K562 (cell line): Measurements from ENCODE around the gene CTCF. TPM values are rescaled to one million over a fixed set of nuclear protein-coding genes. Genes with fewer than 3 reads are reported as not detected.

Source experiments
- ATAC-seq: fragments of 200-7000 bp; cut with Tn5 transposase; 3 replicates; pipeline ENCODE4 v1.9.1; 2020; ENCODE audit warnings: moderate library complexity
- BruUV-seq: library from RNA; stranded (reverse); fragments of 400-500 nt; replicated peaks from 2 replicates; lab custom pipeline; 2021; lab: Mats Ljungman, UMichigan
- CTCF ChIA-PET: fragments of 300-600 bp; formaldehyde crosslinking; extraction: SDS; loops from one replicate; lab custom pipeline; 2021; ENCODE audit warnings: low intra/inter-chr PET ratio; lab: Yijun Ruan, JAX
- POLR2A ChIA-PET: fragments of 300-600, 350-650 bp; sonication (Branson Sonifier 250); formaldehyde crosslinking; extraction: SDS; loops from one replicate; lab custom pipeline; 2021; ENCODE audit warnings: antibody characterized with exemption, inconsistent platforms; lab: Yijun Ruan, JAX
- DNase-seq, 4 experiments: peaks; one replicate each; pipeline versions ENCODE4 v3.0.0 to v3.0.0-alpha.2; 2011 to 2018; ENCODE audit warnings: low spot score in 3 of 4, mixed read lengths in 3 of 4; ENCODE audit errors: extremely low read depth in 1 of 4
- FAIRE-seq: peaks from 2 replicates; lab custom pipeline; 2011; peaks lifted over from hg19 to GRCh38; lab: Jason Lieb, UNC
- H2AFZ ChIP-seq: 2 replicates; pipeline ENCODE4 v1.6.0; 2011; ENCODE audit warnings: low read depth, low read length, control low read depth, inconsistent platforms
- H3K27ac ChIP-seq: fragments of 200-600 bp; 3 replicates; pipeline ENCODE4 v1.8.0; 2011; ENCODE audit warnings: low read depth, mild to moderate bottlenecking, control low read depth, inconsistent platforms, low read length, moderate library complexity, mixed read lengths; ENCODE audit errors: extremely low read depth
- H3K27me3 ChIP-seq, 2 experiments: fragments of 300-600 bp in 1 of 2; 2 replicates in 1 of 2; 3 replicates in 1 of 2; pipeline versions ENCODE4 v1.6.0 to v1.8.0; 2011; ENCODE audit warnings: inconsistent platforms in 2 of 2, low read length in 2 of 2, mild to moderate bottlenecking in 1 of 2, mixed read lengths in 1 of 2, moderate library complexity in 1 of 2; ENCODE audit not compliant: control insufficient read depth in 2 of 2, insufficient read depth in 2 of 2
- H3K36me3 ChIP-seq: fragments of 300-600 bp; 3 replicates; pipeline ENCODE4 v1.8.0; 2011; ENCODE audit warnings: mild to moderate bottlenecking, low read length, inconsistent platforms; ENCODE audit not compliant: control insufficient read depth, insufficient read depth
- H3K4me1 ChIP-seq, 2 experiments: fragments of 200-600 bp in 1 of 2; replicated peaks in 1 of 2; 2 replicates in 1 of 2; 3 replicates in 1 of 2; pipeline versions ENCODE4 v1.5.1 to v1.8.0; 2011; ENCODE audit warnings: inconsistent platforms in 2 of 2, low read length in 2 of 2, mild to moderate bottlenecking in 1 of 2, mixed read lengths in 1 of 2, moderate library complexity in 1 of 2; ENCODE audit not compliant: control insufficient read depth in 2 of 2, insufficient read depth in 2 of 2
- H3K4me2 ChIP-seq: 2 replicates; pipeline ENCODE4 v1.6.1; 2011; ENCODE audit warnings: low read length, control low read depth, inconsistent platforms, mixed read lengths; ENCODE audit not compliant: insufficient read depth
- H3K4me3 ChIP-seq: fragments of 200-600 bp; sonication (generic), shearing (Covaris generic); 2 replicates; pipeline ENCODE4 v1.5.1; 2016; ENCODE audit warnings: control low read depth, inconsistent platforms
- H3K79me2 ChIP-seq: fragments of 200-600 bp; 3 replicates; pipeline ENCODE4 v1.8.0; 2011; ENCODE audit warnings: low read length, inconsistent platforms; ENCODE audit not compliant: control insufficient read depth, insufficient read depth
- H3K9ac ChIP-seq, 2 experiments: 2 replicates each; pipeline versions ENCODE4 v1.6.0 to v1.6.1; 2011; ENCODE audit warnings: low read depth in 2 of 2, low read length in 2 of 2, control low read depth in 1 of 2, inconsistent platforms in 1 of 2, mild to moderate bottlenecking in 1 of 2, mixed read lengths in 1 of 2; ENCODE audit not compliant: insufficient read depth in 1 of 2
- H3K9me1 ChIP-seq: one replicate; pipeline ENCODE4 v1.6.0; 2011; ENCODE audit warnings: inconsistent platforms, mild to moderate bottlenecking, low read length, moderate library complexity; ENCODE audit not compliant: control insufficient read depth, insufficient read depth
- H3K9me3 ChIP-seq: replicated peaks from 2 replicates; pipeline ENCODE4 v1.5.1; 2011; ENCODE audit warnings: low read depth, low read length, inconsistent platforms; ENCODE audit not compliant: control insufficient read depth, insufficient read depth
- H4K20me1 ChIP-seq: replicated peaks from 2 replicates; pipeline ENCODE4 v1.6.1; 2011; ENCODE audit warnings: low read length, inconsistent platforms, mixed read lengths; ENCODE audit not compliant: control insufficient read depth, insufficient read depth
- BCL6 ChIP-seq: fragments of 250-450 bp; sonication (Bioruptor Pico); IDR thresholded peaks from 2 replicates; pipeline ENCODE4 v1.4.0; 2020
- NR1H2 ChIP-seq: sonication (generic); formaldehyde crosslinking; IDR thresholded peaks from 2 replicates; pipeline ENCODE4 v1.4.0; 2020; ENCODE audit warnings: mild to moderate bottlenecking, missing genetic modification reagents
- NR2C1 ChIP-seq, 2 experiments: fragments of 450-650 bp; IDR thresholded peaks; 2 replicates each; pipeline ENCODE4 v1.6.1; 2017; ENCODE audit warnings: mild to moderate bottlenecking in 2 of 2, antibody characterized with exemption in 1 of 2, inconsistent platforms in 1 of 2, missing compliant biosample characterization in 1 of 2, missing genetic modification characterization in 1 of 2
- PTTG1 ChIP-seq: fragments of 450-650 bp; IDR thresholded peaks from 2 replicates; pipeline ENCODE4 v1.6.1; 2016; ENCODE audit warnings: low read depth, mild to moderate bottlenecking, missing genetic modification characterization, missing compliant biosample characterization
- SMAD3 ChIP-seq: fragments of 450-650 bp; formaldehyde crosslinking; conservative IDR thresholded peaks from 2 replicates; pipeline ENCODE4 v1.4.0; 2020; ENCODE audit warnings: mild to moderate bottlenecking
- STAT5B ChIP-seq: fragments of 250-450 bp; sonication (Bioruptor Pico); IDR thresholded peaks from 2 replicates; pipeline ENCODE4 v1.8.0; 2021; ENCODE audit warnings: mild to moderate bottlenecking, inconsistent platforms
- TCF7 ChIP-seq: sonication (generic); IDR thresholded peaks from 2 replicates; pipeline ENCODE4 v1.6.1; 2016; ENCODE audit warnings: antibody characterized with exemption, borderline replicate concordance
- ZBTB1 ChIP-seq: sonication (generic); formaldehyde crosslinking; IDR thresholded peaks from 2 replicates; pipeline ENCODE4 v1.8.1; 2023; ENCODE audit warnings: missing genetic modification reagents, low read depth, mild to moderate bottlenecking, borderline replicate concordance
- ZNF707 ChIP-seq: fragments of 250-450 bp; sonication (Bioruptor Pico); conservative IDR thresholded peaks from 2 replicates; pipeline ENCODE4 v1.8.0; 2022; ENCODE audit warnings: inconsistent platforms, mild to moderate bottlenecking, moderate library complexity
- WGBS: fragments of 100-300 bp; shearing (Covaris generic); methylation state at CpG from one replicate; pipeline ENCODE4 v1.1.6; 2016; ENCODE audit warnings: low coverage, mixed read lengths; ENCODE audit not compliant: insufficient coverage; ENCODE audit errors: missing lambda C conversion rate; 5-methylcytosine and 5-hydroxymethylcytosine counted together
- in situ Hi-C: fragments of 300-500 bp; cut with MboI; formaldehyde crosslinking; loops from 4 replicates; pipeline ENCODE4 v1.15.0; 2018; ENCODE audit warnings: inconsistent platforms, mixed read lengths
- intact Hi-C: fragments of 100-400 bp; cut with micrococcal nuclease; formaldehyde crosslinking; loops from 2 replicates; pipeline ENCODE4 v1.14.2; 2022
- polyA plus RNA-seq, 8 experiments: library from polyadenylated mRNA; depleted of rRNA in 4 of 8; stranded (reverse) in 5 of 8; unstranded in 3 of 8; fragments of >200 nt; fragmentation: Nextera tagmentation in 2 of 8; fragmentation: Illumina TruSeq in 1 of 8; extraction: Ambion mirVana in 2 of 8; extraction: Trizol in 1 of 8; gene quantifications; 2 replicates each; pipeline versions ENCODE4 v1.2.1 to v1.2.3, GENCODE V29; 2011 to 2014; ENCODE audit warnings: inconsistent platforms in 1 of 8, missing spikeins in 1 of 8
- total RNA-seq, 7 experiments: library from RNA; depleted of rRNA in 6 of 7; stranded (reverse); fragments of >200 nt in 6 of 7; fragmentation: Illumina TruSeq in 2 of 7; extraction: Trizol in 2 of 7; gene quantifications; 2 replicates each; pipeline versions ENCODE4 v1.2.1 to v1.2.3, GENCODE V29; 2011 to 2021; ENCODE audit warnings: low replicate concordance in 1 of 7
- TF ChIP-seq, protein P1 (sequence below): IDR thresholded peaks from 2 replicates; pipeline ENCODE4 v1.6.1; 2011; ENCODE audit not compliant: insufficient read length; ENCODE audit errors: extremely low read depth
- TF ChIP-seq, protein P2 (sequence below): sonication (generic); formaldehyde crosslinking; IDR thresholded peaks from 2 replicates; pipeline ENCODE4 v1.8.0; 2022; ENCODE audit warnings: mild to moderate bottlenecking, missing genetic modification reagents
- TF ChIP-seq, protein P3 (sequence below): sonication (generic); IDR thresholded peaks from 2 replicates; pipeline ENCODE4 v1.6.1; 2016
- TF ChIP-seq, protein P4 (sequence below): fragments of 450-650 bp; IDR thresholded peaks from 2 replicates; pipeline ENCODE4 v1.6.1; 2017; ENCODE audit warnings: antibody characterized with exemption, mild to moderate bottlenecking

The CTCF gene
- total and polyA plus RNA-seq, 9 of the 15 experiments (the other 6 are each of a cell fraction or from before 2014, with no cell fraction given), result 7.8 to 49.2 (median 33.9) TPM

DNA sequence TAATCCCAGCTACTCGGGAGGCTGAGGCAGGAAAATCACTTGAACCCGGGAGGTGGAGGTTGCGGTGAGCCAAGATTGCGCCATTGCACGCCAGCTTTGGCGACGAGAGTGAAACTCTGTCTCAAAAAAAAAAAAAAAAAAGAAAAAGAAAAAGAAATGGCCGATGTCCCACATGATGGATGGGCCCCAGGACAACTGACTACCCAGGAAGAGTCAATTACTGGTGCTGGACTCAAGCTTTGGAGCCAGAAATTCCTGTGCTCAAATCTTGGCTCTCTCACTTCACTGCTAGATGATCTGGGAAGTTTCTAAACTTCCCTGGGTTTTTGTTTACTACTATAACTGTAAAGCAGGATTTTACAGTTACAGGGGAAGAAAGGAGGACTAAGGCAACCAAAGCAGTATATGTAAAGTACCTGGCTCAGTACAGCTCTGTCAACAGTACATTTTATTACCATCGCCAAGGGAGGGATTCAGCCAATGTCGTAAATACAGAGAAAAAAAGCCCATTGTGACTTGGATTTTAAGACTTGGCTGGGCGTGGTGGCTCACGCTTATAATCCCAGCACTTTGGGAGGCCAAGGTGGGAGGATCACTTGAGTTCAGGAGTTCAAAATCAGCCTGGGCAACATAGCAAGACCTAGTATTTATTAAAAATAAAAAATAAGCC, 116.2 kb downstream of the CTCF start:
- BruUV-seq, result no TSS peak
- POLR2A ChIA-PET, result interaction anchor here (0.6 kb wide), 2 partner anchors 10 to 981 kb away, joined by 4 read pairs; no protein-coding TSS in a partner anchor

More for the DNA sequence above, 116.2 kb downstream of the CTCF start:
- FAIRE-seq, result no peak
- no peak overlapping the region for H3K4me2 ChIP-seq
- no peak for ATAC-seq
- CTCF ChIA-PET, result no interaction called here
- H3K4me1 ChIP-seq, result peaks cover 0 to 5% of the 10 kb centered on the region in 2 experiments; a peak in 3 of 5 replicates
- intact Hi-C loops (no loop called here), in situ Hi-C loops (loop anchor here (10.0 kb wide), 1 partner anchor 366 kb away; no protein-coding TSS in a partner anchor)
- peaks cover 2% of the 10 kb centered on the region for H3K9me1 ChIP-seq
- peaks cover 14% of the 10 kb centered on the region; the same call in 2 of the 3 replicates for H3K36me3 ChIP-seq
- H3K27me3 ChIP-seq, result no peaks in the 10 kb centered on the region
- no peak overlapping the region for H3K9ac ChIP-seq
- H3K4me3 ChIP-seq, result no peak overlapping the region
- TF ChIP-seq PTTG1, result no peak
- TF ChIP-seq, protein P1, sequence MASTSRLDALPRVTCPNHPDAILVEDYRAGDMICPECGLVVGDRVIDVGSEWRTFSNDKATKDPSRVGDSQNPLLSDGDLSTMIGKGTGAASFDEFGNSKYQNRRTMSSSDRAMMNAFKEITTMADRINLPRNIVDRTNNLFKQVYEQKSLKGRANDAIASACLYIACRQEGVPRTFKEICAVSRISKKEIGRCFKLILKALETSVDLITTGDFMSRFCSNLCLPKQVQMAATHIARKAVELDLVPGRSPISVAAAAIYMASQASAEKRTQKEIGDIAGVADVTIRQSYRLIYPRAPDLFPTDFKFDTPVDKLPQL, result no peak
- TF ChIP-seq, protein P2, sequence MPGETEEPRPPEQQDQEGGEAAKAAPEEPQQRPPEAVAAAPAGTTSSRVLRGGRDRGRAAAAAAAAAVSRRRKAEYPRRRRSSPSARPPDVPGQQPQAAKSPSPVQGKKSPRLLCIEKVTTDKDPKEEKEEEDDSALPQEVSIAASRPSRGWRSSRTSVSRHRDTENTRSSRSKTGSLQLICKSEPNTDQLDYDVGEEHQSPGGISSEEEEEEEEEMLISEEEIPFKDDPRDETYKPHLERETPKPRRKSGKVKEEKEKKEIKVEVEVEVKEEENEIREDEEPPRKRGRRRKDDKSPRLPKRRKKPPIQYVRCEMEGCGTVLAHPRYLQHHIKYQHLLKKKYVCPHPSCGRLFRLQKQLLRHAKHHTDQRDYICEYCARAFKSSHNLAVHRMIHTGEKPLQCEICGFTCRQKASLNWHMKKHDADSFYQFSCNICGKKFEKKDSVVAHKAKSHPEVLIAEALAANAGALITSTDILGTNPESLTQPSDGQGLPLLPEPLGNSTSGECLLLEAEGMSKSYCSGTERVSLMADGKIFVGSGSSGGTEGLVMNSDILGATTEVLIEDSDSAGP (CRISPR knock-in tag), result no peak
- TF ChIP-seq SMAD3 (CRISPR knock-in tag), result no peak
- TF ChIP-seq TCF7, result no peak
- TF ChIP-seq ZNF707 (CRISPR knock-in tag), result no peak
- TF ChIP-seq, protein P3, sequence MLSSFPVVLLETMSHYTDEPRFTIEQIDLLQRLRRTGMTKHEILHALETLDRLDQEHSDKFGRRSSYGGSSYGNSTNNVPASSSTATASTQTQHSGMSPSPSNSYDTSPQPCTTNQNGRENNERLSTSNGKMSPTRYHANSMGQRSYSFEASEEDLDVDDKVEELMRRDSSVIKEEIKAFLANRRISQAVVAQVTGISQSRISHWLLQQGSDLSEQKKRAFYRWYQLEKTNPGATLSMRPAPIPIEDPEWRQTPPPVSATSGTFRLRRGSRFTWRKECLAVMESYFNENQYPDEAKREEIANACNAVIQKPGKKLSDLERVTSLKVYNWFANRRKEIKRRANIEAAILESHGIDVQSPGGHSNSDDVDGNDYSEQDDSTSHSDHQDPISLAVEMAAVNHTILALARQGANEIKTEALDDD, result no peak
- no peak for TF ChIP-seq BCL6
- TF ChIP-seq STAT5B (CRISPR knock-in tag), result no peak
- TF ChIP-seq NR1H2 (CRISPR knock-in tag), result no peak
- no peak for TF ChIP-seq NR2C1 (IDR thresholded peaks at IDR 0.05)
- TF ChIP-seq NR2C1 (tag; IDR thresholded peaks at IDR 0.05), result no peak
- TF ChIP-seq ZBTB1 (CRISPR knock-in tag), result no peak
- TF ChIP-seq, protein P4, sequence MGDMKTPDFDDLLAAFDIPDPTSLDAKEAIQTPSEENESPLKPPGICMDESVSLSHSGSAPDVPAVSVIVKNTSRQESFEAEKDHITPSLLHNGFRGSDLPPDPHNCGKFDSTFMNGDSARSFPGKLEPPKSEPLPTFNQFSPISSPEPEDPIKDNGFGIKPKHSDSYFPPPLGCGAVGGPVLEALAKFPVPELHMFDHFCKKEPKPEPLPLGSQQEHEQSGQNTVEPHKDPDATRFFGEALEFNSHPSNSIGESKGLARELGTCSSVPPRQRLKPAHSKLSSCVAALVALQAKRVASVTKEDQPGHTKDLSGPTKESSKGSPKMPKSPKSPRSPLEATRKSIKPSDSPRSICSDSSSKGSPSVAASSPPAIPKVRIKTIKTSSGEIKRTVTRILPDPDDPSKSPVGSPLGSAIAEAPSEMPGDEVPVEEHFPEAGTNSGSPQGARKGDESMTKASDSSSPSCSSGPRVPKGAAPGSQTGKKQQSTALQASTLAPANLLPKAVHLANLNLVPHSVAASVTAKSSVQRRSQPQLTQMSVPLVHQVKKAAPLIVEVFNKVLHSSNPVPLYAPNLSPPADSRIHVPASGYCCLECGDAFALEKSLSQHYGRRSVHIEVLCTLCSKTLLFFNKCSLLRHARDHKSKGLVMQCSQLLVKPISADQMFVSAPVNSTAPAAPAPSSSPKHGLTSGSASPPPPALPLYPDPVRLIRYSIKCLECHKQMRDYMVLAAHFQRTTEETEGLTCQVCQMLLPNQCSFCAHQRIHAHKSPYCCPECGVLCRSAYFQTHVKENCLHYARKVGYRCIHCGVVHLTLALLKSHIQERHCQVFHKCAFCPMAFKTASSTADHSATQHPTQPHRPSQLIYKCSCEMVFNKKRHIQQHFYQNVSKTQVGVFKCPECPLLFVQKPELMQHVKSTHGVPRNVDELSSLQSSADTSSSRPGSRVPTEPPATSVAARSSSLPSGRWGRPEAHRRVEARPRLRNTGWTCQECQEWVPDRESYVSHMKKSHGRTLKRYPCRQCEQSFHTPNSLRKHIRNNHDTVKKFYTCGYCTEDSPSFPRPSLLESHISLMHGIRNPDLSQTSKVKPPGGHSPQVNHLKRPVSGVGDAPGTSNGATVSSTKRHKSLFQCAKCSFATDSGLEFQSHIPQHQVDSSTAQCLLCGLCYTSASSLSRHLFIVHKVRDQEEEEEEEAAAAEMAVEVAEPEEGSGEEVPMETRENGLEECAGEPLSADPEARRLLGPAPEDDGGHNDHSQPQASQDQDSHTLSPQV, result no peak
- no peak overlapping the region for H3K27ac ChIP-seq
- peaks cover 3% of the 10 kb centered on the region; the same call in 1 of the 2 replicates for H4K20me1 ChIP-seq
- H3K9me3 ChIP-seq, result no peaks in the 10 kb centered on the region
- DNase-seq, result no peak
- no peak overlapping the region for H2AFZ ChIP-seq
- no peaks in the 10 kb centered on the region for H3K79me2 ChIP-seq
- 70% methylated on average over 7 of the region's 12 CpGs for WGBS
